GM12801 (cell line): ENCODE data around the gene ERMAP.

Source experiments
- TF ChIP-seq, protein P1 (sequence below): IDR thresholded peaks from one replicate; pipeline ENCODE4 v1.5.1; 2011; ENCODE audit warnings: control low read depth; ENCODE audit not compliant: insufficient read length; ENCODE audit errors: extremely low read depth

Gene ERMAP, protein sequence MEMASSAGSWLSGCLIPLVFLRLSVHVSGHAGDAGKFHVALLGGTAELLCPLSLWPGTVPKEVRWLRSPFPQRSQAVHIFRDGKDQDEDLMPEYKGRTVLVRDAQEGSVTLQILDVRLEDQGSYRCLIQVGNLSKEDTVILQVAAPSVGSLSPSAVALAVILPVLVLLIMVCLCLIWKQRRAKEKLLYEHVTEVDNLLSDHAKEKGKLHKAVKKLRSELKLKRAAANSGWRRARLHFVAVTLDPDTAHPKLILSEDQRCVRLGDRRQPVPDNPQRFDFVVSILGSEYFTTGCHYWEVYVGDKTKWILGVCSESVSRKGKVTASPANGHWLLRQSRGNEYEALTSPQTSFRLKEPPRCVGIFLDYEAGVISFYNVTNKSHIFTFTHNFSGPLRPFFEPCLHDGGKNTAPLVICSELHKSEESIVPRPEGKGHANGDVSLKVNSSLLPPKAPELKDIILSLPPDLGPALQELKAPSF

DNA sequence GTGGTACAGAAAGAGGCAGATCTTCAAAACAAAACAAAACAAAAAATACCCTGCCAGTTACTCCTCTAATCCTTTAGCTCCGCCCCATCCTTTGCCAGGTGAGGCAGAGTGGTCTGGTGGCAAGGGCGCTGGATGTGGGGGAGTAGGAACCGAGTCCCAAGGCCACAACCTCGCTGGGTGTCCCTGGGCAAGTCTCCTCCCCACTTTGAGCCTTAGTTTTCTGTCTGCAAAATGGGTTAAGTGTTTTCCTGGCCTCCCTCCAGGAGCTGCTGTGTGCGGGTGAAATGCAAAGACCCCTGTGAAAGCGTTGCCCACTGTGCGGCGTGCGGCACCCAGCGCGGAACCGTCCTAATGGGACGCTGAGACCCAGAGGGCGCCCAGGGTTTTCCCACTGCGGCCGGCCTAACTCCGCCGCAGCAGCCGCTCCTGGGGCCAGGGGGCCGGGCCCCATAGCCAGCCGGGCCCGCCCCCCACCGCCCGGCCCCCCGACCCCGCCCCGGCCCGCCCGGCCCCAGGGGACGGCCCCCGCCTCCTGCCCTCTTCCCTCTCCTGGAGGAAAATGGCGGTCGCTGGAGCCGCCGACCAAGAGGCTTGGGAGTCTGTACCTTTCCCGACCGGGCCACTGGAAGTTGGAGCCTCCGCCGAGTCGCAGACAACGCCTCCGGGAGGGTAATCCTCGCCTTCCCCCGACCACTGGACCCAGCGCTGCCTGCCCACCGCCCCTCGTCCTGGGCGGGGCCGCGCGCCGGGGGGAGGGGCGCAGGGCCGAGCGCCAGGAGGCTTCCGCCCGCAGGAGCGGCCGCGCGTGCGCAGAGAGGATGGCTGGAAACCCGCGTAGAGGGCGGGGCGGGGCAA, at the start of gene ERMAP, which contains the start of gene SVBP:
Gene ERMAP (plus strand): TSS at position 538 of the 855 bp plus-strand sequence. CDS start 13,327 bp downstream, outside the sequence.
Gene SVBP (minus strand): TSS at position 813 of the 855 bp plus-strand sequence. CDS start 853 bp downstream, outside the sequence.
- TF ChIP-seq, protein P1, sequence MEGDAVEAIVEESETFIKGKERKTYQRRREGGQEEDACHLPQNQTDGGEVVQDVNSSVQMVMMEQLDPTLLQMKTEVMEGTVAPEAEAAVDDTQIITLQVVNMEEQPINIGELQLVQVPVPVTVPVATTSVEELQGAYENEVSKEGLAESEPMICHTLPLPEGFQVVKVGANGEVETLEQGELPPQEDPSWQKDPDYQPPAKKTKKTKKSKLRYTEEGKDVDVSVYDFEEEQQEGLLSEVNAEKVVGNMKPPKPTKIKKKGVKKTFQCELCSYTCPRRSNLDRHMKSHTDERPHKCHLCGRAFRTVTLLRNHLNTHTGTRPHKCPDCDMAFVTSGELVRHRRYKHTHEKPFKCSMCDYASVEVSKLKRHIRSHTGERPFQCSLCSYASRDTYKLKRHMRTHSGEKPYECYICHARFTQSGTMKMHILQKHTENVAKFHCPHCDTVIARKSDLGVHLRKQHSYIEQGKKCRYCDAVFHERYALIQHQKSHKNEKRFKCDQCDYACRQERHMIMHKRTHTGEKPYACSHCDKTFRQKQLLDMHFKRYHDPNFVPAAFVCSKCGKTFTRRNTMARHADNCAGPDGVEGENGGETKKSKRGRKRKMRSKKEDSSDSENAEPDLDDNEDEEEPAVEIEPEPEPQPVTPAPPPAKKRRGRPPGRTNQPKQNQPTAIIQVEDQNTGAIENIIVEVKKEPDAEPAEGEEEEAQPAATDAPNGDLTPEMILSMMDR = no peak

DNA sequence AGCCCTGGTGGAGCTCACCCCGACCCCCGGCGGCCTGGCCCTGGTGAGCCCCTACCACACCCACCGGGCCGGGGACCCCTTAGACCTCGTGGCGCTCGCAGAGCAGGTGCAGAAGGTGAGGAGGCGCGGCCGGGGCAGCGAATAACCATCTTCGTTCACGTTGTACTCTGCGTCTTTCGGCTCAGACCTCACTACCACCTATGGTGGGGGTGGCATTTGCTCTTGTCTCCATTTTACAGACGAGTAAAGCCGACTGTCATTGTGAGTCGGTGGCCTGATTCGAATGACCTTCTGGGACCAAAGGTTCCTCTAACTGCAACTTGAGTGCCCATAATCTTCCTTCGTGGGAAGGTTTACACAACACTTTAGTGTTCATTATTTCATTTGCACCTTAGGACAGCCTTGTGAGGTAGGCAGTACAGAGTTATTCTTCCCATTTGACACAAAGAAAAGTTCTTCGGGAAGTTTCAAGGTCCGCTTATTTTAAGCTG, 49.4 kb upstream of the ERMAP start:
- TF ChIP-seq, protein P1 = no peak

DNA sequence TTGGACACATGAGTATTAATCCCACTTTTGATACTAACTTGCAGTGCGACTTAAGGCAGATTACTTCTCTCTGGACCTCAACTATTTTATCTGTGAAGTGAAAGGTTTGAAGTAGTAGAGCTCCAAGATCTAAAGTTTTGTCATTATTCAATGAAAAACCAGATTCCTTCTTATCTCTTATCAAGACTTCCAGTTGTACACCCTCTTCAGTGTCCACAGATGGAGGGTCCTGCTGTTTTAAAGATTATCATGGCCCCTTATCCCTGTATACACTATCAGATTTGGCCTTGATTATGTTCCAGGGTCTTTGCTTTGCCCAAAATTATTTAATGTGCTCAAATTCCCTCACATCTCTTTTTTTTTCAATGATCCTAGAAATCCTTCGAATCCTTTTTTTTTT, 48.8 kb upstream of the ERMAP start:
- TF ChIP-seq, protein P1 = no peak

DNA sequence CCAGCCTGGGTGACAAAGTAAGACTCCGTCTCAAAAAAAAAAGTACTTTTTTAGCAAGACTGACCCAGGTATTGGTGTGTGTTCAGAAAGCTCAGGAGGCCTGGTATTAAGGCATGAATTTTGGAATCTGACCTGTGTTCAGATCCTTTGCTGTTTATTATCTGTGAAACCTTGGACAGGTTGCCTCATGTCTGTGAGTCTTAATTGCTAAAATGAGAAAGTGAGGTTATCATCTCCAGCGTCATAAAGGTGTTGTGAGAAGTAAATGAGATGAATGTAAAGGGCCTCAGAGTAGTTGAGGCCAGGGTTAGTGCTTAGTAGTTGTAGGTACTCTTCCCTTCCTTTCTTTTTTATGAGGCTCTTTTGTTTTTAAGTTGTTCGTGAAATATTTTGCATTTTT, 47.1 kb upstream of the ERMAP start:
- TF ChIP-seq, protein P1 = no peak

DNA sequence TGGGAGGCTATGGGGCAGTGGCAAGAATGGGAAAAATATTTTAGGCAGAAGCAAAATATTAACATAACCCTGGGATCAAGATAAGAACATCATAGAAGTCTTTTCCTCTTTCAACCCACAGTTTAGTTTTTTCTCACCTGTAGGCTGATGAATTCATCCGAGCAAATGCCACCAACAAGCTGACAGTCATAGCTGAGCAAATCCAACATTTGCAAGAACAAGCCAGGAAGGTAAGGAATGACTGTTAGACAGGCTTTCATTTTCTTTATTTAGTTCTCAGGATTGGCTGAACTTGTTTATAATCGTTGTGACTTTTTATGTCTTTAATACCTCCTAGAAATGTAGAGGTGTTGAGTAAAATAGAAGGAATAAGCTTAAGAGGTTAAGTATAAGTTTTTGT, 43.5 kb upstream of the ERMAP start:
- TF ChIP-seq, protein P1 = no peak

DNA sequence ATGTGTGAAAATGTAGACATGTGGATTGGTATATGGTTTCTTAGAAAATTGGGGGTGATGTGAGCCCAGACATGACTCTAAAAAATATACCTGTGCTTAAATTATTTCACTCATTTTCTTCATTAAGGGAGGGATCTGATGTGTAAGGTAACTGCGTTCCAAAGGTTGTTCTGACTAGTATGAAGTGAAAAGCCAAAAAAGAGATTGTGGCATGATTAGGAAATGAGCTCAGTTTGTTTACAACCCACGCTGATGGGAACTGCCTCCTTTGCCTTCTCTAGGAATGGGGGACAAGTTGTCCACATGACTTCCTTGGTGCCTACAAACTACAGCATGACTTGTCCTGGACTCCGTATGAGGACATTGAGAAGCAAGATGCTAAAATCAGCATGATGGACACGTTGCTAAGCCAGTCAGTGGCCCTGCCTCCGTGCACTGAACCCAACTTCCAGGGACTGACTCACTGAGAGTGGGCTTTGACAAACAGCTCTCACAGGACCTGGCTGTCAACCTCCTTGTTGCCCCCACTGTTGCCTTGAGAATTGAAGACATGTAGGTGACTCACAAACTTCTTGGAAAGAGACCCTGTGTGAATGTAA, 41.9 kb upstream of the ERMAP start:
- TF ChIP-seq, protein P1 = no peak

DNA sequence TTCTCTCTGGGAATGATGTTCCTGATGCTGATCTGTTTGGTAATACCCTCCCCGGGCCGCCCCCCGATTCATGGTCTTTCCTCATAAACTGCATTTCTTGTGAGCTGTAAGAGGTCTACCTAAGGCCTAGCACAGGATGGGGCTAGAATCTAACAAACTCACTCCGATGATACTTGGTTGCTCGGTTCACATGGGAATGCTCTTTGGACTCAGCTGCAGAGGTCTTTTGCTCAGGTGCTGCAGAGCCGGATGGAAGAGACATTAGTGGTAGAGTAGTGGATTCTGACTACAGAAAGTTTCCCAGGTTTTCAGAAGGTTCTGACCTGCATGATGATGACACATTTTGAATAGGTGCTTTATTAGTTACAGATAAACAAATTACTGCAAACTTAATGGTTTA, 40.4 kb upstream of the ERMAP start:
- TF ChIP-seq, protein P1 = no peak
